ENCODE measurements around the gene ADAMTS15. TPM values are rescaled to one million over a fixed set of nuclear protein-coding genes. Genes with fewer than 3 reads are reported as not detected.

ADAMTS15 gene
- total RNA-seq, 4 donors from 2014 or later = 8.4 to 11.8 (median 9.5) TPM

DNA sequence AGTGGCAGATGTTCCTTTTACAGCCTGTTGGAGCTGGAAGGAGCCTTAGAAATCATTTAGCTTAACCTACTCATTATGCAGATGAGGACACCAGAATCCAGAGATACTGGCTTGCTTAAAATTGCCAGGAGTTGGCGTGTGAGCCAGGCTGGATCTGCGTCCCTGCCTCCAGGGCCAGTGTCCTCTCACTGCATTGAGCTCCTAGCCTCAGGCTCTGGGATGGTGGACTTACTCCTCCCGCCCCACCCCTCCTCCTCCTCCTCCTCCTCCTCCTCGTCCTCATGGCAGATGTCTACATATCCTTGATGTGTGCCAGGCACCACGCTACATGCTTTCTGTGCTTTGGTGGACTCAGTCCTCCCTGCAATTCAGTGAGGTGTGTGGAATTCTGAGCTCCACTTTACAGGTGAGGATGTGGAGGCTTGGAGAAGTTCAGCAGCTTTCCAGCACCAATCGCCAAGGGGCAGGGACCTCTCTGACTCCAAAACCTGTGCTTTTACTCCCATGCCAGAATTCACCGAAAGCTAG lies 24.1 kb downstream of the ADAMTS15 start:
- Histone ChIP-seq H3K4me3 (no peak overlapping the region), H3K9me3 (no peaks in the 10 kb centered on the region), H3K36me3 (peaks cover 0 to 75% of the 10 kb centered on the region in 2 donors), H3K4me1 (peaks cover 0 to 14% (median 9%) of the 10 kb centered on the region in 3 donors), H3K27me3 (no peaks in the 10 kb centered on the region), H3K27ac (no peak overlapping the region)
- no peak for ATAC-seq
- WGBS, 2 donors (ENCODE audit: low coverage in 1 of 2) = 83 to 92% methylated on average over 2 to 4 of the region's 7 CpGs
- no peak for TF ChIP-seq EP300 (IDR thresholded peaks at IDR 0.05)
- no peak for TF ChIP-seq POLR2AphosphoS5 (IDR thresholded peaks at IDR 0.05)
- TF ChIP-seq, protein P1, sequence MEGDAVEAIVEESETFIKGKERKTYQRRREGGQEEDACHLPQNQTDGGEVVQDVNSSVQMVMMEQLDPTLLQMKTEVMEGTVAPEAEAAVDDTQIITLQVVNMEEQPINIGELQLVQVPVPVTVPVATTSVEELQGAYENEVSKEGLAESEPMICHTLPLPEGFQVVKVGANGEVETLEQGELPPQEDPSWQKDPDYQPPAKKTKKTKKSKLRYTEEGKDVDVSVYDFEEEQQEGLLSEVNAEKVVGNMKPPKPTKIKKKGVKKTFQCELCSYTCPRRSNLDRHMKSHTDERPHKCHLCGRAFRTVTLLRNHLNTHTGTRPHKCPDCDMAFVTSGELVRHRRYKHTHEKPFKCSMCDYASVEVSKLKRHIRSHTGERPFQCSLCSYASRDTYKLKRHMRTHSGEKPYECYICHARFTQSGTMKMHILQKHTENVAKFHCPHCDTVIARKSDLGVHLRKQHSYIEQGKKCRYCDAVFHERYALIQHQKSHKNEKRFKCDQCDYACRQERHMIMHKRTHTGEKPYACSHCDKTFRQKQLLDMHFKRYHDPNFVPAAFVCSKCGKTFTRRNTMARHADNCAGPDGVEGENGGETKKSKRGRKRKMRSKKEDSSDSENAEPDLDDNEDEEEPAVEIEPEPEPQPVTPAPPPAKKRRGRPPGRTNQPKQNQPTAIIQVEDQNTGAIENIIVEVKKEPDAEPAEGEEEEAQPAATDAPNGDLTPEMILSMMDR (IDR thresholded peaks at IDR 0.05) = no peak
- no peak for TF ChIP-seq POLR2A (IDR thresholded peaks at IDR 0.05)

DNA sequence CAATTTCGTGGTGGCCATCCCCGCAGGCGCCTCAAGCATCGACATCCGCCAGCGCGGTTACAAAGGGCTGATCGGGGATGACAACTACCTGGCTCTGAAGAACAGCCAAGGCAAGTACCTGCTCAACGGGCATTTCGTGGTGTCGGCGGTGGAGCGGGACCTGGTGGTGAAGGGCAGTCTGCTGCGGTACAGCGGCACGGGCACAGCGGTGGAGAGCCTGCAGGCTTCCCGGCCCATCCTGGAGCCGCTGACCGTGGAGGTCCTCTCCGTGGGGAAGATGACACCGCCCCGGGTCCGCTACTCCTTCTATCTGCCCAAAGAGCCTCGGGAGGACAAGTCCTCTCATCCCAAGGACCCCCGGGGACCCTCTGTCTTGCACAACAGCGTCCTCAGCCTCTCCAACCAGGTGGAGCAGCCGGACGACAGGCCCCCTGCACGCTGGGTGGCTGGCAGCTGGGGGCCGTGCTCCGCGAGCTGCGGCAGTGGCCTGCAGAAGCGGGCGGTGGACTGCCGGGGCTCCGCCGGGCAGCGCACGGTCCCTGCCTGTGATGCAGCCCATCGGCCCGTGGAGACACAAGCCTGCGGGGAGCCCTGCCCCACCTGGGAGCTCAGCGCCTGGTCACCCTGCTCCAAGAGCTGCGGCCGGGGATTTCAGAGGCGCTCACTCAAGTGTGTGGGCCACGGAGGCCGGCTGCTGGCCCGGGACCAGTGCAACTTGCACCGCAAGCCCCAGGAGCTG lies 24.8 kb downstream of the ADAMTS15 start:
- peaks cover 0 to 70% of the 10 kb centered on the region in 2 donors for H3K36me3 ChIP-seq
- TF ChIP-seq POLR2AphosphoS5 (IDR thresholded peaks at IDR 0.05) (no peak), EP300 (IDR thresholded peaks at IDR 0.05) (no peak), POLR2A (IDR thresholded peaks at IDR 0.05) (no peak)
- TF ChIP-seq, protein P1 (IDR thresholded peaks at IDR 0.05) = no peak
- WGBS, 2 donors (ENCODE audit: low coverage in 1 of 2) = no CpG with 5 or more reads among the region's 52 CpGs
- H3K27me3 ChIP-seq = no peaks in the 10 kb centered on the region
- ATAC-seq = no peak
- H3K4me1 ChIP-seq = peaks cover 0 to 22% (median 17%) of the 10 kb centered on the region in 3 donors
- no peaks in the 10 kb centered on the region for H3K9me3 ChIP-seq
- no peak overlapping the region for H3K4me3 ChIP-seq
- H3K27ac ChIP-seq = no peak overlapping the region

DNA sequence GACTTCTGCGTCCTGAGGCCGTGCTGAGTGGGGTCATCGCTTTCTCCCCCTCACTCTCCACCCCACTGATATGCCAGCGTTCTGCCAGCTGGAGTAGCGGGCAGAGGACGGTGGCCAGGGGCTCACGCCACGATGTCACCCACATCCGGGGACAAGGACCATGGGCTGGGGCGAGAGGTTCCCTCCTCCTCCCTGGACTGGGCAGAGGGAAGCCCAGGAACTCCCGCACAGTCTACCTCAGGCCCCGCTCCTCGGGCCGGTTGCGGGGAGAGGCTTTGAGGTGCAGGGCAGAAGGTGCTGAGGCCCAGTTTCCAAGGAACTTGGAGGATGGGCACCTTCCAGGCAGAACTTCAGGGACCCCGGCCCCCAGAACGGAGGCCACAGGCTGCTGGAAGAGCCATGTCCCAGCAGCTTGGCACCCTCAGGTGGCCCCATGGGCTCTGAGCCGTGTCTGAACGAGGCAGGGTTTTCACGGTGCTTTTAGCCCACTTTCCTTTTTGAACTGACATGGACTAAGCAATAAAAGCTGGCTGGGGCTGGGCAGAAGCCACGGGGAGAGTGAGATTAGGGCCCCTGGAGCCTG lies 25.4 kb downstream of the ADAMTS15 start:
- Histone ChIP-seq H3K27me3 (no peaks in the 10 kb centered on the region), H3K36me3 (peaks cover 0 to 68% of the 10 kb centered on the region in 2 donors), H3K4me3 (no peak overlapping the region), H3K4me1 (peaks cover 0 to 28% (median 23%) of the 10 kb centered on the region in 3 donors), H3K27ac (no peak overlapping the region), H3K9me3 (no peaks in the 10 kb centered on the region)
- TF ChIP-seq POLR2A (IDR thresholded peaks at IDR 0.05) (no peak), POLR2AphosphoS5 (IDR thresholded peaks at IDR 0.05) (no peak), EP300 (IDR thresholded peaks at IDR 0.05) (no peak)
- TF ChIP-seq, protein P1 (IDR thresholded peaks at IDR 0.05) = no peak
- 90 to 91% methylated on average over 2 to 4 of the region's 21 CpGs for WGBS, 2 donors (ENCODE audit: low coverage in 1 of 2)
- ATAC-seq = no peak

DNA sequence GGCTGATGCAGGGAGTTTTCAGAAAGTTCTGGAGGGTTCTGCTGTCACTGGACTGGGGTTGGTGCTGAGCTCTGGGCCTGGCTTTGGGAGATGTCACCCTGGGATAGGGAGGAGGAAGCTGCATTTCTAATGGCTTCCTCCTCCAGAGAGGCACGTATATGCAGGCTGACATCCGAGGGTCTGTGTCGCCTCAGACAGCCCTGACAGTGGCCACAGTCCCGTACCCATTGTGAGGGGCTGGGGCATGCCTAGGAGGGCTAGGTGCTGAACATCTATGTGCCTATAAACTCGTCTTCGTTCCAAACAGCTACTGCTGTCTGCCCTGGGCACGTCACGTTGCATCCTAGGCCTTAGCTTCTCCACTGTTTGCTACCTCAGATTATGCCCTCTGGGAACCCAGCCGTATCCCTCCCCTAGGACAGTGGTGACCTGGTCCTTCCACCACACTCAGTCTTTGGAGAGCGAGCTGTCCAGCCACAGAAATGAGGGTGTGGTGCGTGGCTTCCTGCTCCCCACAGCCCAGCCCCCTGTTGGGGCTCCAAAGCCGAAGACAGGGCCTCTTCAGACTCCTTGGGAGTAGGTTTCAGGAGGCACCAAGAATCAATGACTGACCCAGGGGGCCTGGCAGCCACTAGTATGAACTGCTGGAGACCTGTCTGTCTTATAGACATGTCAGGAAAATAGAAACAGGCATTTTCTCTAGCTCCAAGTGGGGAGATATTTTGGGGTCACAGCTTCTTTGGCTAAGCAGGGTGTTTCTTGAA lies 26.4 kb downstream of the ADAMTS15 start:
- WGBS, 2 donors (ENCODE audit: low coverage in 1 of 2) = 72 to 94% methylated on average over 2 to 9 of the region's 12 CpGs
- Histone ChIP-seq H3K9me3 (no peaks in the 10 kb centered on the region), H3K4me3 (no peak overlapping the region), H3K36me3 (peaks cover 0 to 59% of the 10 kb centered on the region in 2 donors), H3K27me3 (no peaks in the 10 kb centered on the region), H3K27ac (peak overlapping the region in 1 of 4 donors; percentile 76), H3K4me1 (peaks cover 0 to 36% (median 28%) of the 10 kb centered on the region in 3 donors)
- ATAC-seq = no peak
- TF ChIP-seq EP300 (IDR thresholded peaks at IDR 0.05) (no peak), POLR2A (IDR thresholded peaks at IDR 0.05) (no peak), POLR2AphosphoS5 (IDR thresholded peaks at IDR 0.05) (no peak)
- TF ChIP-seq, protein P1 (IDR thresholded peaks at IDR 0.05) = no peak
